ENCODE results near the gene IL6R. TPM values are rescaled to one million over a fixed set of nuclear protein-coding genes. Genes with fewer than 3 reads are reported as not detected.

IL6R gene
- total RNA-seq, 1 donor from 2014 or later: 171 TPM

DNA sequence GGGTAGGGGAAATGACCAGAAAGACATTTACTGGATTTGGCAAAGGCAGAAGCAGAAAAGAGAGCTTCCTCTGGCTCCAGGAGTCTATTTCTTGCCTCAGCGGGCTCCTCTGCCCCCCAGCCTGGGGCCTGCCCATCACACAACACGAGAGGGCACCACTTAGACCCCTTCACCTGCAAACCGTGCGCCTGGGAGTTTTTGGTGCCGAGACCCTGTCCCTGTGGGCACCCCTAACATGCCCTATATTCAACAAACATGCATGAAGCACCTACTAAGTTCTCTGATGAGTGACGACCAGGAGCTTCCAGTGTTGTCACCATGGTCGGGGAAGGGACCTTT, 18.8 kb downstream of the IL6R start:
- no peak for DNase-seq (ENCODE audit: low spot score)
- ATAC-seq: no peak

DNA sequence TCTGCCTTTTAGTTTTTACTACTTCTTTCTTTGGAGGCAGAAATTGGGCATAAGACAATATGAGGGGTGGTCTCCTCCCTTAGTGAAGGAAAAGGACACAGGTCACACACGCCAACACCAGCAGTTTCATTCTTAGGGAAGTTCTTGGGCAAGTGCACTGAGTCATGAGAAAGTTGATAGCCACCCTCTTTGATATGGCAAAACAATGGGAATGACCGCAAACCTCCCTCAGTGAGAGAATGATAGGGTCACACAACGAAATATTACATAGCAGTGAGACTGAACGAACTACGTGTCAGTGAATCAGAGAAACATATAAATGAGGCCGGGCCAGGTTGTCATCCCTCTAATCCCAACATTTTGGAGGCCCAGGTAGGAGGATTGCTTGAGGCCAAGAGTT, 20.0 kb downstream of the IL6R start:
- ATAC-seq (no peak), DNase-seq (ENCODE audit: low spot score) (no peak)

- ATAC-seq: peak; percentile 72
- DNase-seq (ENCODE audit: low spot score): peak; percentile 93
Observed at GRCh38 chr1:154427173-154428139, 22.3 kb downstream of the IL6R start.

- no peak for DNase-seq (ENCODE audit: low spot score)
Observed at GRCh38 chr1:154429118-154429517, 24.0 kb downstream of the IL6R start.

GRCh38 chr1:154429841-154430611, 24.9 kb downstream of the IL6R start:
- no peak for DNase-seq (ENCODE audit: low spot score)
- ATAC-seq: no peak

More at GRCh38 chr1:154429118-154429517, 24.0 kb downstream of the IL6R start:
- ATAC-seq: no peak

DNA sequence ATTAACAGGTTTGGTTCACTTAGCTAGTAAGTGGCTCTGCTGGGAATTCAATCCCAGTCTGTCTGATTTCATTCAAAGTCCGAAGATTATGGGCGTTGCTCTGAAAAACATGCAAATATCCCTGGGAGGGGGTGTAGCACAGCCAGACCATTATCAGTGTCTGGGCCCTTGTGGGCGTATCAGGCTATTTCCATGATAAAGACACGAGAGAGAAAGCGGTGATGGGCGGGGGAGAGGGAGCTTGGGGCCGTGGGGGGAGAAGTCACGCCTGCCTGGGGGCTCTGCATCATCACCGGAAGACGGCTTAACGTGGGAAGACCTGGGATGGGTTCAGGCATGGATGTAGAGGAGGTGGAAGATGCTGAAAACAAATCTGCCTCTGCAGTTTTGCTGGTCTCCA, 25.8 kb downstream of the IL6R start:
- ATAC-seq (no peak), DNase-seq (ENCODE audit: low spot score) (no peak)

GRCh38 chr1:154431586-154432373, 26.6 kb downstream of the IL6R start:
- no peak for ATAC-seq
- no peak for DNase-seq (ENCODE audit: low spot score)

GRCh38 chr1:154433161-154433764, 28.1 kb downstream of the IL6R start:
- ATAC-seq: peak; percentile 21

DNA sequence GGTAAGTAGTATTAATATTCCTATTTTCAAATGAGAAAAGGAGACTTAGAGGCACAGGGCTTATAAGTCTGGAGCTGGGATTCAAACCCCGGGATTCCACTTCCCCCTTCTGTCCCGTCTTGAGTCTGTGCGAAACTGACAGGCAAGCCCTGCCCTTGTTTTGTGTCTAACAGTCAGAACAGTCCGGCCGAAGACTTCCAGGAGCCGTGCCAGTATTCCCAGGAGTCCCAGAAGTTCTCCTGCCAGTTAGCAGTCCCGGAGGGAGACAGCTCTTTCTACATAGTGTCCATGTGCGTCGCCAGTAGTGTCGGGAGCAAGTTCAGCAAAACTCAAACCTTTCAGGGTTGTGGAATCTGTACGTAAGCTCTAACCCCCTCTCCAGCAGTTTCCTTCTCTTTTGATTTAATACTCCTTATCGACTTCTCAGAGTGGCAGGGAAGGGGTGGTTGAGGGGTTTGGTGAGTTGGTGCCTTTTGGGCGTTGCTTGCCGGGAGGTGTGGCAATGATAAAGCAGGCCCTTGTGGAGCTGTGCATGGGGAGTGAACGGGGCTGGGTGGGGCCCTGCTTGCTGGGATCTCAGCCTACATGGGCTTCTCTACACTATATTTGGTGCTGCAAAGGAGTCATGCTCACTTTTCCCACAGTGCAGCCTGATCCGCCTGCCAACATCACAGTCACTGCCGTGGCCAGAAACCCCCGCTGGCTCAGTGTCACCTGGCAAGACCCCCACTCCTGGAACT, 29.4 kb downstream of the IL6R start:
- no peak for DNase-seq (ENCODE audit: low spot score)
- peak; percentile 11 for ATAC-seq

More at GRCh38 chr1:154433161-154433764, 28.1 kb downstream of the IL6R start:
- DNase-seq (ENCODE audit: low spot score): no peak

- no peak for DNase-seq (ENCODE audit: low spot score)
Observed at GRCh38 chr1:154435599-154436200, 30.6 kb downstream of the IL6R start.

GRCh38 chr1:154436433-154436832, 31.3 kb downstream of the IL6R start:
- DNase-seq (ENCODE audit: low spot score): no peak
- peak; percentile 10 for ATAC-seq

More at GRCh38 chr1:154435599-154436200, 30.6 kb downstream of the IL6R start:
- peak; percentile 8 for ATAC-seq

GRCh38 chr1:154440036-154440804, 35.1 kb downstream of the IL6R start:
- no peak for DNase-seq (ENCODE audit: low spot score)
- no peak for ATAC-seq

- DNase-seq (ENCODE audit: low spot score): no peak
- ATAC-seq: no peak
Observed at GRCh38 chr1:154441241-154441888, 36.2 kb downstream of the IL6R start.

DNA sequence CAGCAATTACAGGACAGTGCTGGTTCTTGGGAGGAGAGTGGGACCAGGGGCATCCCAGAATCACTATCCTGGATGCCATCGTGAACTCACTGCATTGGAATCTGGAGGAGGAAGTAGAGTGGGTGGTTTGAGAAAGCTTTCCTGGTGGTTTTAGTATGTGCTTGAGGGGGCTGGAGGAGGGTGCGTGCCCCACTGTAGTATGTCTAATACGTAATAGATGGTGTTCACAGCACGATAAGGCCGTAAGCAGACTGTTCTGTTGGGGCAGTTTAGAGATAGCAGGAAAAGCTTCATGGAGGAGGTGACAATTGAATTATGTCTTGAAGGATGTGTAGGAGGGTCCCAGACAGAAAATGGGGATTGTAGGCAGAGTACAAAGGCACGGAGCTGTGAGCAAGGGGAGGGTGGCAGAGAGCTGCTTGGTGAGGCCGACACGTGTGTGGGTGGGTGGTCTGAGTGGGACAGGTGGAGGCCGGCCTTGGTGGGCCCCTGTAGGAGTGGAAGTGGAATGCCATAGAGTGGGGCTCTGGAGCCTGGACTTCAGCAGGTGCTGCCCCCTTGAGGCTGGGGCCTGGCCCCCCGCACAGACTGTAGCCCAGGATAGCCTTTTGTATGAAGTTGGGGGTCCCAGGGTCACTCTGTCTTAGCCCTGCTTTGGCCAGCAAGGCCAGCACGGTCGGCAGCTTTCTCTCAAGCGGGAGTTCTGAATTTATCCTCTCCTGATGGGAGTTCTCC, 37.0 kb downstream of the IL6R start:
- ATAC-seq (peak; percentile 9), DNase-seq (ENCODE audit: low spot score) (no peak)

GRCh38 chr1:154443274-154444013, 38.3 kb downstream of the IL6R start:
- DNase-seq (ENCODE audit: low spot score) (peak; percentile 81), ATAC-seq (peak; percentile 69)

DNA sequence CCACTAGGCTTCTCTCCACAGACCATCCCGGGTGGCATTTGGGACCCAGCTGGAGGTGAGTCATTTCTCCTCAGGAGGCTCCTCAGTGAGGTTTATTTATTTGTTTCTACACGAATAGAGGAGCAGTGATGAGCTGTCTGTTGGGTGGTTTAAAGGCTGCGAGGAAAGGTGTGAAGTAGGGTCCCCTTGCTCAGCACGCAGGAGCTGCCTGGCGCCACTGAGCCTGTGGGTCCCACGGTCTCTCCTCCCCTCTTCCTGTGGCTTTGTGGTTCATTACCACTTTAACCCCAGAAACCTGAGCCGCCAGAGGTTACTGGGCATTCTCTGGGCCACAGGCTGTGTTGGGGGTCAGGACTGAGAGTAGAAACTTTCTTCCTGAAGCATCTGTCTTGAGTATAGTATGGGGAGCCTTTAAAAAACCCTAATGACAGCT, 39.9 kb downstream of the IL6R start:
- no peak for ATAC-seq
- no peak for DNase-seq (ENCODE audit: low spot score)

GRCh38 chr1:154446292-154446691, 41.1 kb downstream of the IL6R start:
- ATAC-seq: no peak

More at GRCh38 chr1:154446292-154446691, 41.1 kb downstream of the IL6R start:
- no peak for DNase-seq (ENCODE audit: low spot score)

Data from left lobe of liver (tissue), 2 donors.